ENCODE data around the gene HOXA11.

The HOXA11 gene

GRCh38 chr7:27182285-27182841 is 2.7 kb downstream of the HOXA11 start:
- DNase-seq: no peak

DNA sequence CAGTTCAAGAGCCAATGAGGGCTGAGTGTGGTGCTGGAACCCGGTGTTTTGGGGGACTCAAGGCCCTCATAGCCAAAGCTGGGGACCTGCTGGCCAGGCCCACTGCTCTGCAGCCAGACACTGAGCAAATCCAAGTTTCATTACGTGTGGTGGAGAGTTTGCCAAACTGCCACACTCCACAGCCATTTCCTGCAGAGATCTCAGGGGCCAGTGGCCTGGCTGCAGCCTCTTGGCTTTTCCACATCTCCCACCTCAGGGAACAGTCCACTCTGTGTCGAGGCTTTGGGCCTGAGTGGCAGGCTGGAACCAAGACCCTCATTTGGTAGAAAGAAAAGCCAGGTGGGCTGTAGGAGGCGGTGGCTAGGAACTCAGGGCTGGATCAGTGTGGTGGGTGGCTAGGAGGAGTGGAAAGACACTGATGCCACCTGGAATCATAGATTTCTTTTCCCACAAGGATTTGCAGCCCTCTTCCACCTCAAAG is 3.2 kb downstream of the HOXA11 start:
- no peak for DNase-seq

DNA sequence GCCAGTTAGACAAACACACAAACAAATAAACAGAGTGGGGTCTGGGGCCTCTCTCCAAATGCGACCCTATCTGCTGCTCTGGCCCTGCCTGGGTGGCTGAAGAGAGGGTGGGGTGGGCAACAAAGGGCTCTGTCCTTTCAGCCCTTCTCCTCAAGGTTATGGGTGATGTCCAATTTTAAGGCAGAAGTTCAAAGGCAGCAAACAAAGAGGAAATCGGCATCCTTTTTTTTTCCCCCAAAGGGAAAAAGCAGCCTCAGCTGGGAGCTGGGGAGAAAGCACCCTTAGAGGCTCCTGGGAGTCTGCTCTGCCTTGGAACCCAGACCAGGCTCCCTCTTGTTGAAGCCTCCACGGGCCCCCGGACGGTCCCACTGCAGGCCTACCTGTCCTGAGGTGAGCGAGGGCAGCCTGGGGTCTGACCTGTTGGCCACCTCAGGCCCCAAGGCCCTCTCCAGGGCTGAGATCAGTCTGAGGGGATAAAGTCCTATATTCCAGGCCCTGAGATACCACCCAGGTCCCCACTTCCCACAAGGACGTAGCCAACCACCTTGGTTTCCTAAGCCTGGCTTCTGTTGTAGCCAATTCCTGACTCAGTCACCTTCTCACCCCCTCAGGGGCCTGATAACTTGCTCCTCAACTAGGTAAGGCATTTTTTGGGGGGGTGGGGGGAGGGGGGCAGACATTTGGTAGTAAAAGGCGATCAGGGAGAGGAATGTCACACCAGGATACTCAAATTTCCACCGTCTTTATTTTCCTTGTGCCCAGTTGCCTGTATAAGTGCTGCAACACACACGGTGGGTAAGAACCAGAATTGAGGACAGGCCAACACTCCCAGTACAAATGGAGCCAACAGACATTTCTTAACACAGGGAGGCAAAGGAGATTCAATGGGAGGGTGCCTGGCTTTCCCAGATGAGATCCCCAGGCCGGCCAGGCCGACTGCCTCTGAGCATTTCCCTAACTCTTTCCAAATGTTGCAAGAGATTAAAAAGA is 4.3 kb downstream of the HOXA11 start:
- DNase-seq: no peak

- peak in 11 of 51 donors; percentile 2 to 34 (median 13) for DNase-seq
Measured at GRCh38 chr7:27179503-27180430, 5.3 kb downstream of the HOXA11 start.

GRCh38 chr7:27179030-27179429 is 6.0 kb downstream of the HOXA11 start:
- DNase-seq: no peak

GRCh38 chr7:27178366-27178765 is 6.7 kb downstream of the HOXA11 start:
- DNase-seq: no peak

GRCh38 chr7:27177795-27178320 is 7.2 kb downstream of the HOXA11 start:
- no peak for DNase-seq

GRCh38 chr7:27176962-27177794 is 7.9 kb downstream of the HOXA11 start:
- DNase-seq: no peak

DNA sequence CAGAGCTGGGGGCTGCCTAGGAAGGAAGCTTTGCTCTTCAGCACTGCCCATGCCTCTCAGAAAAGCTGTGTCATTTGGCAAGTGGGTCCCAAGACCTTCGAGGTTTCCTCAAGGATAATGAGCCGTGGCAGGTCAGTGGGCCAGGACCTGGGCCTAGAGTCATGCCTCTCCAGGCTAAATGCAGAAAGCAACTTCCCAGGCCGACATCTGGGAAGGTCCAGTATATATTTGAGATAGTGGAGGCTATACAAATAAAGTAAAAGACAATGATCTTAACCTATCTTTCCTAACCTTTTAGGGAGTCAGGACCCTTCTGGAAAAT is 8.5 kb downstream of the HOXA11 start:
- DNase-seq: no peak

- DNase-seq: no peak
Measured at GRCh38 chr7:27175626-27176523, 9.2 kb downstream of the HOXA11 start.

GRCh38 chr7:27174874-27175625 is 10.0 kb downstream of the HOXA11 start:
- no peak for DNase-seq

DNA sequence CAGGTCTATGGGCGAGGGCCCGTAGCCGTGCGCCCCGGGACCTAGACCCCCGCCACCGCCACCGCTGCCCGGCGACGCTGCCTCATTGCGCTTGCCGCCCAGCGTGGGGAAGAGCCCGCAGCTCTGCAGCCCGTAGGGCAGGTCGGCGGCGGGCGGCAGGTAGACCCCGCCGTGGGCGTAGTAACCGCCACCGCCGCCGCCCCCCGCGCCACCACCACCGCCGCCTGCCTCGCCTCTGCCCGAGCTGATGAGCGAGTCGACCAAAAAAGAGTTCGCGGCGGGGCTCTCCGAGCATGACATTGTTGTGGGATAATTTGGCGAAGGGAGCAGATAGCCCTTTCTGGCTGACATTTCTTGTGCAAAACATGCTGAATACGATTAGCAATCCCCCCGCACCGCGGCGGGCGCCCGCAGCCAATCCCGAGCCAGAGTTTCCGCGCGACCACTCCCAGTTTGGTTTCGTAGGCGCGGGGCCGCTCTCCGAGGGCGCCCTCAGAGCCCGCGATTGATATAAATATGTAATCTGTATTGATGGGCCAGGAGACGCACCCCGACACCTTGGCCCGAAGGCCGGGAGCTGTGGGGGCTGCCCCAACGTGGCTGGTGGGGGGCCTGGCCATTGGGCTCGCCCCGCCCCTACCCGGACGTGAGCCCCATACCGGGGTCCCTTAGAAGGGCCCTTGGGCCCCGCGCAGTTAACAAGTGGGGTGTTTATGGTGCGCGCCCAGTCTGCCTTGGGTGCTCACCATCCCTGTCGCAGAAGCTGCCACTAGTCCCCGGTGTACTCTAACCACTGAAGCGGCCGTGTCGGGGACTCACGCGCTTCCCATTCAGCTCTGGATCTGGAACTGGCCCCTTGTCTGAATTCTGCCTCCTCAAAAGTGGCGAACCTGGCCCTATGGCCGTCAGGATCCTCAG is 10.8 kb downstream of the HOXA11 start, which contains the start of gene HOXA10:
TSS of gene HOXA10 (minus strand) at position 365 of the 918 bp plus-strand sequence. CDS start at position 351, 14 bp downstream.
- no peak for DNase-seq

- no peak for DNase-seq
Measured at GRCh38 chr7:27173511-27173955, 11.5 kb downstream of the HOXA11 start.

DNA sequence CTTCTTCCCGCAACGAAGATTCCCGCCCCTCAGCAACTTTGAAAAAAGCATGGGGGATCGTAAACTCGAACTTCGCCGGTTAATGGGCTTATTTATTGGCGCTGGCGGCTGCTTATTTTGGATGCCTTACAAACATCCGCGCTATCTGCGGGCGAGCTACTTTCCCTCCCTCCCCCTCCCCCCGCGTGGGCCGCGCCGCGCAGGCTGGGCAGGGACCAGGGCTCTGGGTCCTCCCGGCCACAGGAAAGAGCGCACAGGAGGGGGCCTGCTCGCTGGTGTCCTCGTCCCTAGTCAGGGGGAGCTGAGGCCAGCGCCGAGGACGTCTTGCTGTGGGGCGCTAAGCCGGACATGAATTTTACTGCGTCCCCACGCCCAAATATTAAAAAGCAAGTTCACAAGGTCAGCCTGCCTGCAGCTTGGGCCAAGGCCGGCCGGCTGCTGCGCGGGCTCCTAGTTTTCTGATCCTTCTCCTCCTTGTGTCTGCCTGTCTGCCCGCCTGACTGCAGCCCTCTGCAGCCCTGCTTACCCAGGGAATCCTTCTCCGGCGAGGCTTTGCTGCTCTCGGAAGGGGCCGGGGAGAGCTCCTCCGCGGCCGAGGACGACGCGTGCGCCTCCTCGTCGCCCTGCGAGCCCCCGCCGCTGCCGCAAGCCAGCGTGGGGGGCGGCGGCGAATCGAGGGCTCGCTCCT is 12.1 kb downstream of the HOXA11 start:
- DNase-seq: no peak

GRCh38 chr7:27172315-27172774 is 12.7 kb downstream of the HOXA11 start:
- no peak for DNase-seq

GRCh38 chr7:27171637-27172314 is 13.3 kb downstream of the HOXA11 start:
- no peak for DNase-seq
